Activated gamma-delta T cell (primary cell): ENCODE data around the gene ANKRD13A.
"Not testable (repeated sequence)": the region's sequence is repeated elsewhere in the genome, so short reads cannot be mapped to it uniquely, and the experiment has no call there.

Experiments
- DNase-seq: peaks from one replicate; lab custom pipeline; 2025; lab: John Stamatoyannopoulos, UW

ANKRD13A gene

DNA sequence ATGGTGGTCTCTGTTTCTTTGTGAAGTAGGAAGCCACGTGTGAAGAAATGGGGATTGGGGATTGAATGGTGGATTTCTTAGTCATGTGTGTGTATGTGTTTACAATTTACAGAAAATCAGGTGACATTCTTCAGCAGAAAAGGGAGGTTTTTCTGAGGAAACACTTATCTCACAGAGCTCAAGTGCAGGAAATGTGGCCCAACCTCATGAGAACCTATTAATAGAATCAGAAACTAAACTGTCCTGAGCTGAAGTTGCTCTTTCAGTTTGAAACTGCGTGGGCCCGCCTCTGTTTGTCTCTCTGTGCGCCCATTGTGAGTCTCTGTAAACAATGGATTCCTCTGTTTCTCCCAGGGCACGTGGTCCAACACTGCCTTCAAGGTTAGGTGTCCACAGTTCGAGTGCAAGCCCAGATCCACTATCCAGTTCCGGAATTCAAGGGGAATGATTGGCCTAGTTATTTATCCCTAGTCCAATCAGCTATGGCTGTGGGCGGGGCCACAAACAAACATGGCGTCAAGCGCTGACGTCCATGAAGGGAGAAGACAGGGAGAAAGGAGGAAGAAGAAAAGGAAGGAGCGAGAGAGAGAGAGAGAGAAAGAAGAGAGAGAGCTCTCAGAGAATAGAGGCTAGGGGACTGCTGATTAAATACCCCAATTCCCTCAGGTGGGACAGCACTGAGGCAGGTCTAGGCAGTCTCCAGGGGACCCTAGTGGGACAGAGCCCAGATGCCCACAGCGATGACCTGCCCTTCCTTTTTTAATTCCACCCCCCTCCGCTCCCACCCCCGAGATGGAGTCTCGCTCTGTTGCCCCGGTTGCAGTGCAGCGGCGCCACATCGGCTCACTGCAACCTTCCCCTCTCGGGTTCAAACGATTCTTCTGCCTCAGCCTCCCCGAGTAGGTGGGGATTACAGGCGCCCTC is 80.5 kb downstream of the ANKRD13A start:
- peak; percentile 11 for DNase-seq

DNA sequence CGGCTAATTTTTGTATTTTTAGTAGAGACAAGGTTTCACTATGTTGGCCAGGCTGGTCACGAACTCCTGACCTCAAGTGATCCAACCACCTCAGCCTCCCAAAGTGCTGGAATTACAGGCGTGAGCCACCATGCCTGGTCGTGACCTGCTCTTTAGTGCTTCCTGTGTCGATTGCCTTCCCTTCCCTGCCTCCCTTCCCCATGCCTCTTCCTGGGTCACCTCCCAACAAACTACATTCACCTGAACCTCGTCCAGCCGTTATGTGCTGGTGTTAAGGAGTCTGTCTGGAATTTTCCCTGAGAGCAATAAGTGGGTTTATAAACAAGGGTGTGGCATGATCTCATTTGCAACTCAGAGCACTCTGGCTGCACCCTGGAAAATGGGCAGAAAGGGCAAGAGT is 81.2 kb downstream of the ANKRD13A start:
- DNase-seq: no peak

DNA sequence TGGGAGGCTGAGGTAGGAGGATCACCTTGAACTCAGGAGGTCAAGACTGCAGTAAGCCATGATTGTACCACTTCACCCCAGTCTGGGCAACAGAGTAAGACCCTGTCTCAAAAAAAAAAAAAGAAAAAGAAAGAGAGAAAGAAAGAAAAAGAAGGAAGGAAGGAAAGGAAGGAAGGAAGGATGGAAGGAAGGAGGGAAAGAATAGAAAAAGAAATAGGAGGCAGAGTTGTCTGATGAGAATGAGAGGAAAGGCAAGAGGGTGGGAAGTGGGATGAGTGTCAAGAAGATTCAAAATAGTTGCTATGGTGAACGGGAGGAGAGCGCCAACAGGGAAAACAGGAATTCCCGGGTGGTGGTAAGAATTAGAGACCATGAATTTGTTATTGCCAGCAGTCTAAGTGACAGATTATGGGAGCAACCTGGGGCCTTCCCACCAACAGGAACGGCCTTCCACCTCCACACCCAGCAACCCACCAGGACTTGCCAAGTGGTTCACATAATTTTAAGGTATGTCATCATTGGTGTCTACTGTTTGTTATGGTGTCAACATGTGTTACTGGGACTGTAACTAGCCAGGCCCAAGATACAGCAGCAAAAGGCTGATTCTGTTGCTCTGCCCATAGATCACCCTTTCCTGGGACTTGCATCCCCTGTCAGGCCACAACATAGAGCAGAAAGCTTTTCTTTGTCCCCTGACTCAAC is 85.2 kb downstream of the ANKRD13A start:
- no peak for DNase-seq

DNA sequence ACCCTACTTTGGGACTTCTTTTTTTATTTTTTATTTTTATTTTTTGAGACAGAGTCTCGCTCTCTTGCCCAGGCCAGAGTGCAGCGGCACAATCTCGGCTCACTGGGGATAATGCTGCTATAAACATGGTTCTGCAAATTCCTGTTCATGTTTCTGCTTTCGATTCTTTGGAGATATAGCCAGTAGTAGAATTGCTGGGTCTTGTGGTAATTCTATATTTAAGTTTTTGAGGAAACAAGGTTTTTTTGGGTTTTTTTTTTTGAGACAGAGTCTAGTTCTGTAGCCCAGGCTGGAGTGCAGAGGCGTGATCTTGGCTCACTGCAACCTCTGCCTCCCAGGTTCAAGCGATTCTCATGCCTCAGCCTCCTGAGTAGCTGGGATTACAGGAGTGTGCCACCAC is 89.0 kb downstream of the ANKRD13A start:
- not testable (repeated sequence) for DNase-seq

DNA sequence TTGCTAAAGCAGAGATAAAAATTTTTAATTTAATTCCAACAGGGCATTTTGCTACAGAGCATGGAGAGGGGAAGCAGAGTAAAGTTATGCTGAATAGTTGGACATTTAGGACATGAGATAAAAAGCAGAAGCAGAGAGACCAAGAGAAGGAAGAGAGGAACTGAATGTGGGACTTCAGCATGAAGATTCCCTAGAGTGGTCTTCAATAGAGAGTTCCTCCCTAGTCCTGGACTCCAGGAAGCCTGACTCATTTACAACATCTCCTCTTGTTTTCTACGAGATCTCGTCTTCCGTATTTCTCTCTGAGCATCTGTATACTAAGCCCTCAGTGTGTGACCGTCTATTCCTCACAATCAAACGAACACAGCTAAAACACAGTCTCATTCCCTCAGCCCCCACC is 89.7 kb downstream of the ANKRD13A start:
- DNase-seq: no peak
